Cardiac ventricle fibroblast (primary cell): ENCODE data around the gene COMMD1. TPM values are rescaled to one million over a fixed set of nuclear protein-coding genes. Genes with fewer than 3 reads are reported as not detected.

Source experiments
- total RNA-seq: library from RNA; depleted of rRNA; stranded (reverse); fragments of >200 nt; gene quantifications from 2 replicates; pipeline ENCODE4 v1.2.3, GENCODE V29; 2015

Gene COMMD1
- total RNA-seq, result 31.6 and 44.7 TPM in 2 replicates

GRCh38 chr2:61905372-61906185 is at the start of gene COMMD1:
TSS of gene COMMD1 (plus strand) at chr2:61905674. CDS start at chr2:61905679, 5 bp downstream.

GRCh38 chr2:61888267-61889055 is 17.0 kb upstream of the COMMD1 start, which contains the start of gene CCT4:
TSS of gene CCT4 (minus strand) at chr2:61888656. CDS start at chr2:61888507, 149 bp downstream.

Other genes starting within 250 kb of the COMMD1 start
- 0.69 and 1.3 TPM in 2 replicates for gene FAM161A, start 51.6 kb upstream of the COMMD1 start, total RNA-seq
- gene CCT4, start 17.0 kb upstream of the COMMD1 start, total RNA-seq, result 93.3 and 97.8 TPM in 2 replicates